ENCODE results near the gene ZC3H7B. TPM values are rescaled to one million over a fixed set of nuclear protein-coding genes. Genes with fewer than 3 reads are reported as not detected.

ZC3H7B gene
- total RNA-seq, 1 donor = 45.9 TPM

DNA sequence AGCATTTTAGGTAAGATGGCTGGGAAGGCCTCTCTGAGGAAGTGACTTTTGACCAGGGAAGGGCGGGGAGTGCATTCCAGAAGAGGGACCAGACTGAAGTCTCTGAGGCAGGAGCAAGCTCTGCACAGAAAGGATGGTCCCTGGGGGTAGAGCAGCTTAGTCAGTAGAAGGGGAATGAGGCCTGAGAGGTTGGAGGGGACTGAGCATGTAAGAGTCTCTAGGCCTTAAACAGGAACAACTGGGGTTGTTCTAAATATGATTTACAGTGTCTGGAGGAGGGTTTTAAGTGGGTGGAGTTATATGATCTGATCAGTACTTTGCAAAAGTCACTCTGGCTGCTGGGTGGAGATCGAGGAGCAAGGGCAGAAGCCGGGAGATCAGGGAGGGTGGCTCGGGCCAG is 48.8 kb downstream of the ZC3H7B start:
- TF ChIP-seq, protein P1, sequence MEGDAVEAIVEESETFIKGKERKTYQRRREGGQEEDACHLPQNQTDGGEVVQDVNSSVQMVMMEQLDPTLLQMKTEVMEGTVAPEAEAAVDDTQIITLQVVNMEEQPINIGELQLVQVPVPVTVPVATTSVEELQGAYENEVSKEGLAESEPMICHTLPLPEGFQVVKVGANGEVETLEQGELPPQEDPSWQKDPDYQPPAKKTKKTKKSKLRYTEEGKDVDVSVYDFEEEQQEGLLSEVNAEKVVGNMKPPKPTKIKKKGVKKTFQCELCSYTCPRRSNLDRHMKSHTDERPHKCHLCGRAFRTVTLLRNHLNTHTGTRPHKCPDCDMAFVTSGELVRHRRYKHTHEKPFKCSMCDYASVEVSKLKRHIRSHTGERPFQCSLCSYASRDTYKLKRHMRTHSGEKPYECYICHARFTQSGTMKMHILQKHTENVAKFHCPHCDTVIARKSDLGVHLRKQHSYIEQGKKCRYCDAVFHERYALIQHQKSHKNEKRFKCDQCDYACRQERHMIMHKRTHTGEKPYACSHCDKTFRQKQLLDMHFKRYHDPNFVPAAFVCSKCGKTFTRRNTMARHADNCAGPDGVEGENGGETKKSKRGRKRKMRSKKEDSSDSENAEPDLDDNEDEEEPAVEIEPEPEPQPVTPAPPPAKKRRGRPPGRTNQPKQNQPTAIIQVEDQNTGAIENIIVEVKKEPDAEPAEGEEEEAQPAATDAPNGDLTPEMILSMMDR (IDR thresholded peaks at IDR 0.05; ENCODE audit: insufficient read depth, low read length) = no peak
- DNase-seq (ENCODE audit: low read depth) = peak; percentile 43
- H3K4me3 ChIP-seq (ENCODE audit: low read depth, low read length) = no peak overlapping the region

DNA sequence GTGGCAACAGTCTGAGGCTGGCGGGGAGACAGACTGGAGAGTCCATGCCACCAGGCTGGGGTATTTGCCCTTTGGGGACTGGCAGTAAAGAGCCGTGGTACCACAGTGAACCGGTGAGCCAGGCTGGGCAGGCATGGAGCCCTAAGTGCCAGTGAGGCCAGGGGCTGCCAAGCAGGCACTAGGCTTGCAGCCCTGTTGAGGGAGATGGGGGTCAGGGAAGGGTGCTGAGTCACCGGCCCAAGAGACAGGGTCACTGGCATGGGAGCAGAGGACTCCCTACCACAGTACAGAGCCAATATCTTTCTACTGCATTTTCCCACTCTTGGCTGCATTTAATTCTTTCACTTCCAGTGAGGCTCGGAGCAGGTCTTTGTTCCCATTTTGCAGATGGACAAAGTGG is 49.7 kb downstream of the ZC3H7B start:
- H3K4me3 ChIP-seq (ENCODE audit: low read depth, low read length) = no peak overlapping the region
- TF ChIP-seq, protein P1 (IDR thresholded peaks at IDR 0.05; ENCODE audit: insufficient read depth, low read length) = no peak

DNA sequence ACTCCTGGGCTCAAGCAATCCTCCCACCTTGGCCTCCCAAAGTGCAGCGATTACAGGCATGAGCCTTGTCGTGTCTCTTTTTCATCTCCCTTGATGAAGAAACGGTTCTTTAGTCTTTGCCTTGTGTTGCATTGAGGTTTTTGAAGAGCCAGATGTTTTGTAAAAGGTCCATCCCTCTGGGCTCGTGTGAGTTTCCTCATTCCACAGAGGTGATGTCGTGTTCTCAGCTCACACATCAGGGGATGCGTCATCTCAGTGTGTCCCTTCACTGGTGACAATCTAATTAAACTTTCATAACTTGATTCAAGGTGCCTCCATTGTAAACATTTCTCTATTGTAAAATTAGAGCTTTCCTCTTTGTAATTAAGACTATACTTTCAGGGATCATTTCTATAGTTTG is 50.7 kb downstream of the ZC3H7B start:
- TF ChIP-seq, protein P1 (IDR thresholded peaks at IDR 0.05; ENCODE audit: insufficient read depth, low read length) = no peak
- DNase-seq (ENCODE audit: low read depth) = peak; percentile 55

More for the DNA sequence above, 49.7 kb downstream of the ZC3H7B start:
- DNase-seq (ENCODE audit: low read depth) = no peak

DNA sequence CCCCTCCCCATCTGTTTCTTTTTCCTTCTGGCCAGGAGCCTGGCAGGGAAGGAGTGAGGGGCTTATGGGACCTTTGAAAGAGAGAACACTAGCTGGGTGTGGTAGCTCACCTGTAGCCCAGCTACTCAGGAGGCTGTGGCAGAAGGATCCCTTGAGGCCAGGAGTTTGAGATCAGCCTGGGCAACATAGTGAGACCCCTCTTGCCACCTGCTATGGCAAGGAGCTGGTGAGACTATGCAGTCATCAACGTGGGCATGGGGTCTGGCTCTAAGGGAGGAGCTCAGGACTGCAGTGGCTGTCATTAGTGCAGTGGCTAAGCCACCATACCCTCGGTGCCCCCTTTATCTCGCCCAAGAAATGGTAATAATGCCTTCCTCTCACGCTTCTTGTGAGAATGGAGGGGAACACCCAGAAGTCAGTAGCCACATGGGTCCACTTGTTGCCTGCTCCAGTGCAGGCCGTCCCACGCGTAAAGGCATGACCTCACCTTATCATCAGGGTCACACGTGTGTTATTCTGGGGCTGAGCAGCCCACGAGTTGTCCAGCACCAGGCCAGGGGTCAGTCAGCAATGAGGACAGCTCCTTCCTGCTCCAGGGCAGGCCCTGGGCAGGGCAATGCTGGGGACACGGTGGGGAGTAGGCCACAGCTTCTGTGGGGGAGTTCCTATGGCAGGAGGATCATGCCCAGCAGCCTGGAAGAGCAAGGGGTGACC is 52.7 kb downstream of the ZC3H7B start:
- TF ChIP-seq, protein P1 (IDR thresholded peaks at IDR 0.05; ENCODE audit: insufficient read depth, low read length) = no peak
- no peak for DNase-seq (ENCODE audit: low read depth)
- H3K4me3 ChIP-seq (ENCODE audit: low read depth, low read length) = no peak overlapping the region

More for the DNA sequence above, 50.7 kb downstream of the ZC3H7B start:
- H3K4me3 ChIP-seq (ENCODE audit: low read depth, low read length) = no peak overlapping the region

DNA sequence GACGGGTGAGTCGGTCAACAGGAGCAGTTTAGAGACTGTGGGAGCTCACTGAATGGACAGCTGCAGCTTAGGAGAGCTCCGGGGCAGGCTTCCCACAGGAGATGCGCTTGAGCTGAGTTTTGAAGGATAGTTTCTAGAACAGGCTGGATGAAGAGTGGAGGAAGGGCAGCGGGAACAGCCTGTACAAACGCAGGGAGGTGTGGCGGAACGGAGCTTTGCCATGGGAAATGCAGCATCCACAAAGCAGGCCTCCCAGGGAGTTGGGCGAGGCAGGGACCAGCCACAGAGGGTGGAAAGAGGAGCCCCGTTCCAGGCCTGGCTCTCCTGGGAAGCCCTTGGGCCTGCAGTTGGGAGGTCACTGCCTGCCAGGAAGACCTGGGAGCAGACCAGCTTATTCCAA is 53.7 kb downstream of the ZC3H7B start:
- H3K4me3 ChIP-seq (ENCODE audit: low read depth, low read length) = no peak overlapping the region
- no peak for DNase-seq (ENCODE audit: low read depth)

DNA sequence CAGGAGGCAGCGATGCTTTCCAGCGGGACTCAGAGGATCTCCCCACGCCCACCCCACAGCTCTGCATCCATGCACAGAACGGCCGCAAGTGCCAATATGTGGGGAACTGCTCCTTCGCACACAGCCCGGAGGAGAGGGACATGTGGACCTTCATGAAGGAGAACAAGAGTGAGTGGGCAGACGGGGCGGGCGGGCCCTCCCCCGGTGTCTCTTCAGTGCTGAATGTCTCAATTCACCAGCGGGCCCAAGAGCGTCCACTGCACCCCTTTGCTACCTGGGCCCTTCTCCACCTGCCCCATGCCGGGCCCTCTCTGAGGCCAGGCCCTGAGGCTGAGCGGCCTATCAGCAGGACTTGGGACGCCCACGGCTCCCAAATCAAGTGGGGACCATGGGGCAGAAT is 54.6 kb downstream of the ZC3H7B start:
- no peak for DNase-seq (ENCODE audit: low read depth)
- TF ChIP-seq, protein P1 (IDR thresholded peaks at IDR 0.05; ENCODE audit: insufficient read depth, low read length) = no peak

More for the DNA sequence above, 53.7 kb downstream of the ZC3H7B start:
- TF ChIP-seq, protein P1 (IDR thresholded peaks at IDR 0.05; ENCODE audit: insufficient read depth, low read length) = no peak

More for the DNA sequence above, 54.6 kb downstream of the ZC3H7B start:
- no peak overlapping the region for H3K4me3 ChIP-seq (ENCODE audit: low read depth, low read length)

All from fibroblast of the aortic adventitia (primary cell).